GM12801 (cell line): ENCODE data around the gene ADAMTS10.

Experiments used
- CTCF ChIP-seq: IDR thresholded peaks from one replicate; pipeline ENCODE4 v1.5.1; 2011; ENCODE audit warnings: control low read depth; ENCODE audit not compliant: insufficient read length; ENCODE audit errors: extremely low read depth

The ADAMTS10 gene

GRCh38 chr19:8631425-8631819 lies 20.9 kb upstream of the ADAMTS10 start:
- no peak for TF ChIP-seq CTCF

DNA sequence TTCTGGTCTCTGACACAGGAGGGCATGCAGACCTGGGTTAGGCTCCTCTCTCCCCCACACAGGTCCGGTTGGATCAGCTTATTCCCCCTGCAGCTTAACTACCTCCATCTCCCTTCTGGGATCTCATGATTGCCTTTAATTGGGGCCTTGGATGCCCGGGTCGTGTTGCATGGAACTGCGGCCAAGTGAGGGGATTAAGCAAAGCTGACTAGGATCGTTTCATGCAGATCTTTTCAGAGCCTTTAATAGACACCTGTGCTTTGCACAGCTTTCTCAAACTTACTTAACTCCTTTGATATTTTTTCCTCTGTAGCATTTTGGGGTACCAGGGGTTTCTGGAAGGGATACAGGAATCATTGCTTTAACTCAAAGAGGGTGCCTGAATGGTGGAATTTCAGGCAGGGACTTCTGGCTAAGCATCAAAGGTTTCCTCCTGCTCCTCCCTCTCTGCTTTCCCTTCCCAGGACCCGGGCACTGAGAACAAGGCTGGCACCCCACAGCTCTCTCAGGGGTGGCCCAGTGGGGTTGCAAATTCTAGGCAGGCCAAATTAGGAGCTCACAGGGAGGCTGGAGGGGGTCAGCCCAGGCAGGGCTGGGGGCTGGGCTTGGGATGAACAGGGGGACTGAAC lies 20.4 kb upstream of the ADAMTS10 start:
- no peak for TF ChIP-seq CTCF

DNA sequence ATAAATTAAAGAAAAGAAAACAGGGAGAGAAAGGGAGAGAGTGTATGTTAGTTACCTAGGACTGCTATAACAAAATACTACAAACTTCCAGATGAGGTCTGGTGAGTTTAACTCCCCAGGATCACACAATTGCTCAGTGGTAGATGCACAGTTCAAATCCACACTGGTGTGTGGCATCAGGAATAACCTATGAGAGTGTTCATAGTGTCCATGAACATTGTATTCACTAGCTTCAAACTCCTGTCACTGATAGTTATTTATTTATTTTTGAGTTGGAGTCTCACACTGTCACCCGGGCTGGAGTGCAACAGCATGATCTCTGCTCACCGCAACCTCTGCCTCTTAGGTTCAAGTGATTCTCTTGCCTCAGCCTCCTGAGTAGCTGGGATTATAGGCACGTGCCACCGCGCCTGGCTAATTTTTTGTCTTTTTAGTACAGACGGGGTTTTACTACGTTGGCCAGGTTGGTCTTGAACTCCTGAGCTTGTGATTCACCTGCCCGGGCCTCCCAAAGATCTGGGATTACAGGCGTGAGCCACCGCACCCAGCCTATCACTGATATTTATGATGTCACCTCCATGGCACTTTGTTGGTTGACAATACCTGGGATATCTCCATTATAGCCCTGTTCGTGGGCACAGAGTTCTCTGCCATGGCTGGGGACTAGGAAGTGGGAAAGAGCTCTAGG lies 19.6 kb upstream of the ADAMTS10 start, which contains the start of gene NFILZ:
NFILZ (plus strand) TSS at position 638 of the 688 bp plus-strand sequence. CDS start 46,133 bp downstream, outside the sequence.
- TF ChIP-seq CTCF: no peak

DNA sequence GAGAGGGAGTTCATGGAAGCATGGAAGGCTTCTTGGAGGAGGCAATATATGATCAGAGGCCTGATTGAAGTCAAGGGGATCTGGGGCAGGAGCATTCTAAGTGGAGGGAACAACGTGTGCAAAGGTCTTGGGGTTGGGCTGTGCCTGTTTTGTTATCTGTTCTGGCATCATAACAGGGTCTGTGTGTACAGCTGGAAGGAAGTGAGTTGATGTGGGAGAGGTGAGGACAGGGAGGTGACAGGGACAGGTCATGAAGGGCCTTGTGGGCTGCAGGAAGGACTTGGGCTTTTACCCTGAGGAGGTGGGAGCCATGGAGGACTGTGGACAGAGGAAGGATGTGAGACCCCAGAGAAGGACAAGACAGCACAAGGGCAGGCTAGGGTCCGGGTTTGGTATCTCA lies 18.7 kb upstream of the ADAMTS10 start:
- no peak for TF ChIP-seq CTCF

DNA sequence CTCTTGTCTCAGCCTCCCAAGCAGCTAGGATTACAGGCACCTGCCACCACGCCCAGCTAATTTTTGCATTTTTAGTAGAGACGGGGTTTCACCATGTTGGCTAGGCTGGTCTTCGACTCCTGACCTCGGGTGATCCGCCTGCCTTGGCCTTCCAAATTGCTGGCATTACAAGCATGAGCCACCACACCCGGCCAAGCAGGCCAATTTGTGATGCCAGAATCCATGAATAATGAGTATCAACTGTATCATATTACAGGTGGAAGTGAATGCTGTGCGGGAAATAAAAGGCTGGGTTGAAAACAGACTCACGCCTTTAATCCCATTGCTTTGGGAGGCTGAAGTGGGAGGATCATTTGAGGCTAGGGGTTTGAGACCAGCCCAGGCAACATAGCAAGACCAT lies 16.3 kb upstream of the ADAMTS10 start:
- TF ChIP-seq CTCF: no peak

DNA sequence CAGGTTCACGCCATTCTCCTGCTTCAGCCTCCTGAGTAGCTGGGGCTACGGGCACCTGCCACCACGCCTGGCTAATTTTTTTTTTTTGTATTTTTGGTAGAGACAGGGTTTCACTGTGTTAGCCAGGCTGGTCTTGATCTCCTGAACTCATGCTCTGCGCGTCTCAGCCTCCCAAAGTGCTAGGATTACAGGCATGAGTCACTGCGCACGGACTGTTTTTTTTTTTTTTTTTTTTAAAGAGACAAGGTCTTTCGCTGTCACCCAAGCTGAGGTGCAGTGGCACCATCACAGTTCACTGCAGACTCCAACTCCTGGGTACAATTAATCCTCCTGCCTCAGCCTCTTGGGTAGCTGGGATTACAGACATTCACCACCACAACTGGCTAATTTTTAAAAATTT lies 8.2 kb upstream of the ADAMTS10 start:
- TF ChIP-seq CTCF: no peak

GRCh38 chr19:8617984-8618383 lies 7.5 kb upstream of the ADAMTS10 start:
- no peak for TF ChIP-seq CTCF
